Measurements from ENCODE around the gene GPR137. TPM values are rescaled to one million over a fixed set of nuclear protein-coding genes. Genes with fewer than 3 reads are reported as not detected.

GPR137 gene
- polyA plus RNA-seq, 3 donors: 7.8 to 21.0 (median 9.3) TPM

DNA sequence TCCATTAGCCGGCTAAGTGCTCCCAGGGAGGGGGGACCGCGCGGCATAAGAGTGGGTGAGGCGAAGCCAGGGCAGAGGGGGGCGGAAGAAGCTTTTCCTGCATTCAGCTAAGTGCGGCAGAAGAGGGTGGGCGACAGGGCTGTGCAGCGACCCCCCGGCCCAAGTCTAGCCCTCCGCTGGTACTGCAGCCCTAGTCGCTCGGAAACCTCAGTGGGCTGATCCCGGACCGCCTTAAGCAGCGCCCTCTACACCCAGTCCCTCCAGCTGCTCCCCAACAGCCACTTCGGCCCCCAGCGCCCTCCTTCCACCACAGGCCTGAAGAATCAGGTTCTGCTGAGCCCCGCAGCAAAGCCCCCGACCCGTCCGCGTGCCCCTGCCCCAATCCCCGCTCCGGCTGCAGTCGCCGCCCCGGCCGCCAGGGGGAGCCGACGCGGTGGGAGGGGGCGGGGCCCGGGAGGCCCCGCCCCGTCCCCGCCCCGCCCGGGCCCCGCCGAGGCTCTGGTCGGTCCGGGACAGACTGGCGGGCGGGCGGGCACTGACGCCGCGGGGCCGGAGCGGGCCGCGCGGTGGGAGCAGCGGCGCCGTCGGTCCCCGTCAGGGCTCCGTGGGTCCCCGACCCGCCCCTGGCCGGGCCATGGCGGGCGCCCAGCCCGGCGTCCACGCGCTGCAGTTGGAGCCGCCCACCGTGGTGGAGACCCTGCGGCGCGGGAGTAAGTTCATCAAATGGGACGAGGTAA is 34.5 kb upstream of the GPR137 start, which contains the start of gene PLCB3:
Gene PLCB3, plus strand, starts transcription at position 515 of the 737 bp plus-strand sequence. Its CDS starts 120 bp downstream, at position 635.
- DNase-seq: peak; percentile 22 to 64 (median 61)
- peak within 1 kb of the TSS; percentile 79 for H2AFZ ChIP-seq (ENCODE audit: insufficient read depth, low read depth, low read length, poor library complexity, severe bottlenecking)
- no peaks in the 10 kb centered on the region for H3K9me3 ChIP-seq (replicated peaks in 1 of 2; ENCODE audit: control insufficient read depth in 1 of 2, insufficient read depth in 1 of 2, low read length in 2 of 2)
- Mint-ChIP-seq H3K36me3 (peaks cover 13 to 22% of the 10 kb centered on the region in 2 donors), H3K4me3 (peak within 1 kb of the TSS; percentile 89 to 96), H3K27me3 (ENCODE audit: low read depth in 3 of 3) (peaks cover 3 to 10% (median 8%) of the 10 kb centered on the region in 3 donors), H3K4me1 (peaks cover 38% of the 10 kb centered on the region), H3K9me3 (no peaks in the 10 kb centered on the region), H3K27ac (peak within 1 kb of the TSS; percentile 73 to 90 (median 80))
- intact Hi-C loops (cut with micrococcal nuclease): loop anchor here in 1 of 2 donors (2.0 to 5.0 kb wide), 2 partner anchors 36 to 50 kb away; partner anchors contain the start of genes CATSPERZ and GPR137
- peak within 1 kb of the TSS; percentile 98 for H3K4me2 ChIP-seq (replicated peaks; ENCODE audit: extremely low read depth, low read length, poor library complexity, severe bottlenecking)
- peaks cover 38 to 55% of the 10 kb centered on the region in 2 donors for H3K4me1 ChIP-seq (ENCODE audit: control insufficient read depth in 1 of 2, insufficient read depth in 2 of 2, low read length in 2 of 2)
- H3K79me2 ChIP-seq (ENCODE audit: insufficient read depth, low read length): peaks cover 19% of the 10 kb centered on the region
- peaks cover 28% of the 10 kb centered on the region for H4K20me1 ChIP-seq (ENCODE audit: insufficient read depth, low read length)
- peak within 1 kb of the TSS; percentile 75 to 87 (median 83) for H3K4me3 ChIP-seq (replicated peaks in 1 of 3; ENCODE audit: low read depth in 2 of 3, low read length in 3 of 3)
- peak within 1 kb of the TSS; percentile 69 for H3K9ac ChIP-seq (ENCODE audit: insufficient read depth, low read length, poor library complexity, severe bottlenecking)
- TF ChIP-seq, protein P1, sequence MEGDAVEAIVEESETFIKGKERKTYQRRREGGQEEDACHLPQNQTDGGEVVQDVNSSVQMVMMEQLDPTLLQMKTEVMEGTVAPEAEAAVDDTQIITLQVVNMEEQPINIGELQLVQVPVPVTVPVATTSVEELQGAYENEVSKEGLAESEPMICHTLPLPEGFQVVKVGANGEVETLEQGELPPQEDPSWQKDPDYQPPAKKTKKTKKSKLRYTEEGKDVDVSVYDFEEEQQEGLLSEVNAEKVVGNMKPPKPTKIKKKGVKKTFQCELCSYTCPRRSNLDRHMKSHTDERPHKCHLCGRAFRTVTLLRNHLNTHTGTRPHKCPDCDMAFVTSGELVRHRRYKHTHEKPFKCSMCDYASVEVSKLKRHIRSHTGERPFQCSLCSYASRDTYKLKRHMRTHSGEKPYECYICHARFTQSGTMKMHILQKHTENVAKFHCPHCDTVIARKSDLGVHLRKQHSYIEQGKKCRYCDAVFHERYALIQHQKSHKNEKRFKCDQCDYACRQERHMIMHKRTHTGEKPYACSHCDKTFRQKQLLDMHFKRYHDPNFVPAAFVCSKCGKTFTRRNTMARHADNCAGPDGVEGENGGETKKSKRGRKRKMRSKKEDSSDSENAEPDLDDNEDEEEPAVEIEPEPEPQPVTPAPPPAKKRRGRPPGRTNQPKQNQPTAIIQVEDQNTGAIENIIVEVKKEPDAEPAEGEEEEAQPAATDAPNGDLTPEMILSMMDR (IDR thresholded peaks at IDR 0.05): peak; percentile 83
- H3K27ac ChIP-seq (ENCODE audit: low read depth in 1 of 2, low read length in 2 of 2): peak within 1 kb of the TSS in 1 of 2 donors; percentile 74
- no peaks in the 10 kb centered on the region for H3K27me3 ChIP-seq (ENCODE audit: control insufficient read depth in 2 of 2, insufficient read depth in 2 of 2, low read length in 2 of 2)
- H3K36me3 ChIP-seq (replicated peaks in 1 of 2; ENCODE audit: control insufficient read depth in 1 of 2, insufficient read depth in 2 of 2, low read length in 2 of 2): peaks cover 16 to 21% of the 10 kb centered on the region in 2 donors
- WGBS (ENCODE audit: insufficient coverage): under 1% methylated on average over 75 of the region's 75 CpGs

DNA sequence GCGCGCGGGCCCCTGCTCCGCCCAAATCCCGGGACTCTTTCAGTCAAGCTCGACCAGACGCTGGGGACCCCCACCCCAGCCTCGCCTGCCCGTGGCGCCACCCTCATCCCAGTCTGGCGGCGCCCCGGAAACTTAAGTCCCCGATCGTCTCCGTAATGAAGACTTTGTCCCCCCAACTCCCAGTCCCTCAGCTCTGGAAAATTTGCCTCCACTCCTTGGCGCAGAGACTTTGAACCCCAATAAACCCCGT is 34.0 kb upstream of the GPR137 start:
- H2AFZ ChIP-seq (ENCODE audit: insufficient read depth, low read depth, low read length, poor library complexity, severe bottlenecking): peak overlapping the region; percentile 72
- H4K20me1 ChIP-seq (ENCODE audit: insufficient read depth, low read length): peaks cover 28% of the 10 kb centered on the region
- peaks cover 18% of the 10 kb centered on the region for H3K79me2 ChIP-seq (ENCODE audit: insufficient read depth, low read length)
- intact Hi-C loops (cut with micrococcal nuclease): loop anchor here (2.0 to 5.0 kb wide), 3 partner anchors 17 to 49 kb away; partner anchors contain the start of genes CATSPERZ (in 1 of the 2) and GPR137 (in 1 of the 2)
- H3K27me3 ChIP-seq (ENCODE audit: control insufficient read depth in 2 of 2, insufficient read depth in 2 of 2, low read length in 2 of 2): no peaks in the 10 kb centered on the region
- H3K4me2 ChIP-seq (replicated peaks; ENCODE audit: extremely low read depth, low read length, poor library complexity, severe bottlenecking): peak overlapping the region; percentile 98
- no peak for DNase-seq
- under 1% methylated on average over 18 of the region's 18 CpGs for WGBS (ENCODE audit: insufficient coverage)
- H3K9me3 ChIP-seq (replicated peaks in 1 of 2; ENCODE audit: control insufficient read depth in 1 of 2, insufficient read depth in 1 of 2, low read length in 2 of 2): no peaks in the 10 kb centered on the region
- TF ChIP-seq, protein P1 (IDR thresholded peaks at IDR 0.05): no peak
- peak overlapping the region in 1 of 2 donors; percentile 74 for H3K27ac ChIP-seq (ENCODE audit: low read depth in 1 of 2, low read length in 2 of 2)
- peak overlapping the region; percentile 69 for H3K9ac ChIP-seq (ENCODE audit: insufficient read depth, low read length, poor library complexity, severe bottlenecking)
- peak overlapping the region; percentile 69 to 90 (median 80) for H3K27ac Mint-ChIP-seq
- peak overlapping the region; percentile 89 to 96 for H3K4me3 Mint-ChIP-seq
- H3K9me3 Mint-ChIP-seq: no peaks in the 10 kb centered on the region
- peaks cover 36 to 53% of the 10 kb centered on the region in 2 donors for H3K4me1 ChIP-seq (ENCODE audit: control insufficient read depth in 1 of 2, insufficient read depth in 2 of 2, low read length in 2 of 2)
- peaks cover 18 to 27% of the 10 kb centered on the region in 2 donors for H3K36me3 Mint-ChIP-seq
- H3K27me3 Mint-ChIP-seq (ENCODE audit: low read depth in 3 of 3): peaks cover 3 to 10% (median 8%) of the 10 kb centered on the region in 3 donors
- H3K4me1 Mint-ChIP-seq: peaks cover 38% of the 10 kb centered on the region
- H3K36me3 ChIP-seq (replicated peaks in 1 of 2; ENCODE audit: control insufficient read depth in 1 of 2, insufficient read depth in 2 of 2, low read length in 2 of 2): peaks cover 21 to 26% of the 10 kb centered on the region in 2 donors
- peak overlapping the region; percentile 75 to 87 (median 83) for H3K4me3 ChIP-seq (replicated peaks in 1 of 3; ENCODE audit: low read depth in 2 of 3, low read length in 3 of 3)
